ENCODE data around the gene CACNA1C. TPM values are rescaled to one million over a fixed set of nuclear protein-coding genes. Genes with fewer than 3 reads are reported as not detected.

The CACNA1C gene
- total RNA-seq, 2 donors from 2014 or later = 8.1 to 18.2 TPM

GRCh38 chr12:2288875-2289274 lies 236.1 kb downstream of the CACNA1C start:
- DNase-seq (ENCODE audit: low spot score) = no peak
- H3K27ac ChIP-seq = no peak overlapping the region
- no peak overlapping the region for H3K4me3 ChIP-seq
- H3K9me3 ChIP-seq = no peaks in the 10 kb centered on the region
- intact Hi-C loops (cut with DNase I) = loop anchor here (5.0 kb wide), 1 partner anchor 232 kb away; no protein-coding TSS in a partner anchor
- no peaks in the 10 kb centered on the region for H3K27me3 ChIP-seq (replicated peaks; ENCODE audit: insufficient read depth)
- no peak for TF ChIP-seq POLR2A (IDR thresholded peaks at IDR 0.05)
- TF ChIP-seq, protein P1, sequence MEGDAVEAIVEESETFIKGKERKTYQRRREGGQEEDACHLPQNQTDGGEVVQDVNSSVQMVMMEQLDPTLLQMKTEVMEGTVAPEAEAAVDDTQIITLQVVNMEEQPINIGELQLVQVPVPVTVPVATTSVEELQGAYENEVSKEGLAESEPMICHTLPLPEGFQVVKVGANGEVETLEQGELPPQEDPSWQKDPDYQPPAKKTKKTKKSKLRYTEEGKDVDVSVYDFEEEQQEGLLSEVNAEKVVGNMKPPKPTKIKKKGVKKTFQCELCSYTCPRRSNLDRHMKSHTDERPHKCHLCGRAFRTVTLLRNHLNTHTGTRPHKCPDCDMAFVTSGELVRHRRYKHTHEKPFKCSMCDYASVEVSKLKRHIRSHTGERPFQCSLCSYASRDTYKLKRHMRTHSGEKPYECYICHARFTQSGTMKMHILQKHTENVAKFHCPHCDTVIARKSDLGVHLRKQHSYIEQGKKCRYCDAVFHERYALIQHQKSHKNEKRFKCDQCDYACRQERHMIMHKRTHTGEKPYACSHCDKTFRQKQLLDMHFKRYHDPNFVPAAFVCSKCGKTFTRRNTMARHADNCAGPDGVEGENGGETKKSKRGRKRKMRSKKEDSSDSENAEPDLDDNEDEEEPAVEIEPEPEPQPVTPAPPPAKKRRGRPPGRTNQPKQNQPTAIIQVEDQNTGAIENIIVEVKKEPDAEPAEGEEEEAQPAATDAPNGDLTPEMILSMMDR (IDR thresholded peaks at IDR 0.05) = no peak
- H3K36me3 ChIP-seq = no peaks in the 10 kb centered on the region
- 68% methylated on average over 5 of the region's 5 CpGs for WGBS
- peaks cover 6% of the 10 kb centered on the region for H3K4me1 ChIP-seq (replicated peaks)

- Histone ChIP-seq H3K36me3 (no peaks in the 10 kb centered on the region), H3K27me3 (replicated peaks; ENCODE audit: insufficient read depth) (no peaks in the 10 kb centered on the region), H3K4me3 (no peak overlapping the region), H3K9me3 (no peaks in the 10 kb centered on the region), H3K4me1 (replicated peaks) (peaks cover 4% of the 10 kb centered on the region), H3K27ac (no peak overlapping the region)
- intact Hi-C loops (cut with DNase I) = loop anchor here (5.0 kb wide), 1 partner anchor 232 kb away; no protein-coding TSS in a partner anchor
- no peak for DNase-seq (ENCODE audit: low spot score)
- 84% methylated on average over 10 of the region's 10 CpGs for WGBS
- TF ChIP-seq, protein P1 (IDR thresholded peaks at IDR 0.05) = no peak
- TF ChIP-seq POLR2AphosphoS5 (IDR thresholded peaks at IDR 0.05) (no peak), POLR2A (IDR thresholded peaks at IDR 0.05) (no peak)
Observed at GRCh38 chr12:2289525-2289924, 236.7 kb downstream of the CACNA1C start.

DNA sequence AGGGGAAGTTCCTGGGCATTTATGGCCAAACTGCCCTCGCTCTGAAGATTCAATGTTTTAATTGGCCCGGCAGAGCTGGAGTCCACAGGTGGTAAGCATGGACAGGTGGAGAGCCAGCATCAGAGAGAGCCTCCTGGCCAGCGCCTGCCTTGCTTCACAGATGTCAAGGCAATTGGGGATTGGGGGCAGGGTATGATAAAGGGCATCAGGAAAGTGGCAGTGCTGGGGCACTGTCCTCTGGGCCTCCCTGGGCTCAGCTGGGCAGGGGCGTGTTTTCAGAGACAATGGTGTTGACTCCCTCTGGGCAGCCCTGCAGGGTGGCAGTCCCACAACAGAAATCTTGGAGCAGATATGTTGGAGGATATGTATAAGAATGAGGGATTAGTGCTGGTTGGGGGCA lies 237.3 kb downstream of the CACNA1C start:
- Histone ChIP-seq H3K4me1 (replicated peaks) (peaks cover 2% of the 10 kb centered on the region), H3K27ac (no peak overlapping the region), H3K4me3 (no peak overlapping the region), H3K36me3 (no peaks in the 10 kb centered on the region), H3K27me3 (replicated peaks; ENCODE audit: insufficient read depth) (no peaks in the 10 kb centered on the region), H3K9me3 (no peaks in the 10 kb centered on the region)
- no peak for DNase-seq (ENCODE audit: low spot score)
- intact Hi-C loops (cut with DNase I) = no loop called here
- TF ChIP-seq POLR2A (IDR thresholded peaks at IDR 0.05) (no peak), POLR2AphosphoS5 (IDR thresholded peaks at IDR 0.05) (no peak)
- TF ChIP-seq, protein P1 (IDR thresholded peaks at IDR 0.05) = no peak
- 90% methylated on average over 4 of the region's 4 CpGs for WGBS

DNA sequence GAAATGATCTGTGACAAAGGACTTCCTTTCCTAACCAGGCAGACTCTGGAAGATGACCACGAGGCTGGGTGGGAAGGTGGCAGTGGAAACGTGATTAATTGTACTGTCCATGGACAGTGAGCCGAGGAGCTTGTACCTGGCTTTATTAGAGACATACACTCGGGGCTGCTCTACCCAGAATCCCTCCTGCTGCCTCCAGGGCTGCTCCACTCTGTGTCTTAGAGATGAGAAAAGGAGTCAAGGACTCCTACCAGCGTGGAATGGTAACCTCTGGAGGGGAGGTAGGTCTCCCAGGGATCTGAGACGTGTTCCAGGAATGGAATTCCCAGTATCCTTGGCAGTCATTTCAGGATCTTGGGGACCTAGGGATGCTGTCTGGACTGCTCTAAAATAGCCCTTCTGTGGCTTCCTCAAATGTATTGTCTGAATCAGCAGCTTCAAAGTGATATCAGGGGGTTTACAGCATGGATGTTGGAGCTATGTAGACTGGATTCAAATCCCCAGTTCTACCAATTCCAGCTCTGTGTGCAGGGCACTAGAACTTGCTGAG lies 237.8 kb downstream of the CACNA1C start:
- no peaks in the 10 kb centered on the region for H3K9me3 ChIP-seq
- no peaks in the 10 kb centered on the region for H3K36me3 ChIP-seq
- no peak overlapping the region for H3K27ac ChIP-seq
- peaks cover 2% of the 10 kb centered on the region for H3K4me1 ChIP-seq (replicated peaks)
- no peak for DNase-seq (ENCODE audit: low spot score)
- intact Hi-C loops (cut with DNase I) = no loop called here
- TF ChIP-seq, protein P1 (IDR thresholded peaks at IDR 0.05) = no peak
- TF ChIP-seq POLR2A (IDR thresholded peaks at IDR 0.05) (no peak), POLR2AphosphoS5 (IDR thresholded peaks at IDR 0.05) (no peak)
- H3K27me3 ChIP-seq (replicated peaks; ENCODE audit: insufficient read depth) = no peaks in the 10 kb centered on the region
- WGBS = 80% methylated on average over 6 of the region's 6 CpGs
- H3K4me3 ChIP-seq = no peak overlapping the region

- intact Hi-C loops (cut with DNase I) = no loop called here
- Histone ChIP-seq H3K4me1 (replicated peaks) (peaks cover under 1% of the 10 kb centered on the region), H3K4me3 (no peak overlapping the region), H3K36me3 (no peaks in the 10 kb centered on the region), H3K27me3 (replicated peaks; ENCODE audit: insufficient read depth) (no peaks in the 10 kb centered on the region), H3K27ac (no peak overlapping the region), H3K9me3 (no peaks in the 10 kb centered on the region)
- WGBS = 74% methylated on average over 15 of the region's 15 CpGs
- TF ChIP-seq POLR2AphosphoS5 (IDR thresholded peaks at IDR 0.05) (no peak), POLR2A (IDR thresholded peaks at IDR 0.05) (no peak)
- TF ChIP-seq, protein P1 (IDR thresholded peaks at IDR 0.05) = peak; percentile 51 to 58 (median 54)
- DNase-seq (ENCODE audit: low spot score) = no peak
Observed at GRCh38 chr12:2291182-2291832, 238.5 kb downstream of the CACNA1C start.
